ENCODE data around the gene C16orf74. TPM values are rescaled to one million over a fixed set of nuclear protein-coding genes. Genes with fewer than 3 reads are reported as not detected.

The C16orf74 gene
- total RNA-seq, 4 donors from 2014 or later = 0.52 to 1.9 (median 0.94) TPM; not detected in 1

DNA sequence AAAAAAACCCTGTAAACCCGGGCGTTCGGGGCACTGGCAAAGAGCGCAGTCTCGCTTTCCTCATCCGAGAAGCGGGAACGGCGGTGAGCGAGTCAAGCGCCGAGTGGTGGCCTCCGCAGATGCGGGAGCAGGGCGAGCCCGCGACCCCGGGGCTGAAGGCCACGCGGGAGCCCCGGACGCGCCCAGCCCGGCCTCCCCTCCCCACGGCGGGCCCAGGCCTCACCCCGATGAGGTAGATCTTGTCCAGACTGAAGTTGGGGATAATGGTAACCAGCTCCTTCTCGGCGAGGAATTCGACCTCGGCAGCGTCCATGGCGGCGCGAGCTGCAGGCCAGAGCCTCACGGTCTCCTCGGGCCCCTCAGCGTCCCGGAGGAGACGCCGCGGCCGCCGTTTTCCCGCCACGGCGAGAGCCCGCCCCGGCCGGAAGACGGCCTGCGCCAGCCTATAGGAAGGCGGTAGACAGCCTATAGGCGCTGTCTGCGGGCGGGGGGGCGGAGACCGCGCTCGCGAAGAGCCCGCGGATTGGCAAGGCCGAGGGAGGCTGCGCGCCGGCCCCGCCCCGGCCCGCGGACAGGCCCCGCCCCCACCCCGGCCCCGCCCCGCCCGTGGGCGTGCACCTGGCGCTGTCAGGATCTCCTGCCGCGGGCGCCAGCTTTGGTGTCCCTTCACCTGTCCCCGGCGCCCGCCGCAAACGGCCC is 62.2 kb downstream of the C16orf74 start, which contains the start of gene GINS2:
TSS of gene GINS2 (minus strand) at position 369 of the 699 bp plus-strand sequence. CDS start at position 313, 56 bp downstream.
- Histone ChIP-seq H3K36me3 (no peaks in the 10 kb centered on the region), H3K27me3 (peaks cover 15% of the 10 kb centered on the region), H3K27ac (peak within 1 kb of the TSS in 1 of 4 donors; percentile 46), H3K4me1 (peaks cover 0 to 21% (median 5%) of the 10 kb centered on the region in 3 donors), H3K9me3 (no peaks in the 10 kb centered on the region), H3K4me3 (peak within 1 kb of the TSS; percentile 48 to 75)
- WGBS, 2 donors (ENCODE audit: low coverage in 1 of 2) = no CpG with 5 or more reads among the region's 86 CpGs
- TF ChIP-seq POLR2AphosphoS5 (IDR thresholded peaks at IDR 0.05) (no peak), POLR2A (IDR thresholded peaks at IDR 0.05) (no peak), EP300 (IDR thresholded peaks at IDR 0.05) (no peak)
- TF ChIP-seq, protein P1, sequence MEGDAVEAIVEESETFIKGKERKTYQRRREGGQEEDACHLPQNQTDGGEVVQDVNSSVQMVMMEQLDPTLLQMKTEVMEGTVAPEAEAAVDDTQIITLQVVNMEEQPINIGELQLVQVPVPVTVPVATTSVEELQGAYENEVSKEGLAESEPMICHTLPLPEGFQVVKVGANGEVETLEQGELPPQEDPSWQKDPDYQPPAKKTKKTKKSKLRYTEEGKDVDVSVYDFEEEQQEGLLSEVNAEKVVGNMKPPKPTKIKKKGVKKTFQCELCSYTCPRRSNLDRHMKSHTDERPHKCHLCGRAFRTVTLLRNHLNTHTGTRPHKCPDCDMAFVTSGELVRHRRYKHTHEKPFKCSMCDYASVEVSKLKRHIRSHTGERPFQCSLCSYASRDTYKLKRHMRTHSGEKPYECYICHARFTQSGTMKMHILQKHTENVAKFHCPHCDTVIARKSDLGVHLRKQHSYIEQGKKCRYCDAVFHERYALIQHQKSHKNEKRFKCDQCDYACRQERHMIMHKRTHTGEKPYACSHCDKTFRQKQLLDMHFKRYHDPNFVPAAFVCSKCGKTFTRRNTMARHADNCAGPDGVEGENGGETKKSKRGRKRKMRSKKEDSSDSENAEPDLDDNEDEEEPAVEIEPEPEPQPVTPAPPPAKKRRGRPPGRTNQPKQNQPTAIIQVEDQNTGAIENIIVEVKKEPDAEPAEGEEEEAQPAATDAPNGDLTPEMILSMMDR (IDR thresholded peaks at IDR 0.05) = no peak
- ATAC-seq = peak; percentile 100

DNA sequence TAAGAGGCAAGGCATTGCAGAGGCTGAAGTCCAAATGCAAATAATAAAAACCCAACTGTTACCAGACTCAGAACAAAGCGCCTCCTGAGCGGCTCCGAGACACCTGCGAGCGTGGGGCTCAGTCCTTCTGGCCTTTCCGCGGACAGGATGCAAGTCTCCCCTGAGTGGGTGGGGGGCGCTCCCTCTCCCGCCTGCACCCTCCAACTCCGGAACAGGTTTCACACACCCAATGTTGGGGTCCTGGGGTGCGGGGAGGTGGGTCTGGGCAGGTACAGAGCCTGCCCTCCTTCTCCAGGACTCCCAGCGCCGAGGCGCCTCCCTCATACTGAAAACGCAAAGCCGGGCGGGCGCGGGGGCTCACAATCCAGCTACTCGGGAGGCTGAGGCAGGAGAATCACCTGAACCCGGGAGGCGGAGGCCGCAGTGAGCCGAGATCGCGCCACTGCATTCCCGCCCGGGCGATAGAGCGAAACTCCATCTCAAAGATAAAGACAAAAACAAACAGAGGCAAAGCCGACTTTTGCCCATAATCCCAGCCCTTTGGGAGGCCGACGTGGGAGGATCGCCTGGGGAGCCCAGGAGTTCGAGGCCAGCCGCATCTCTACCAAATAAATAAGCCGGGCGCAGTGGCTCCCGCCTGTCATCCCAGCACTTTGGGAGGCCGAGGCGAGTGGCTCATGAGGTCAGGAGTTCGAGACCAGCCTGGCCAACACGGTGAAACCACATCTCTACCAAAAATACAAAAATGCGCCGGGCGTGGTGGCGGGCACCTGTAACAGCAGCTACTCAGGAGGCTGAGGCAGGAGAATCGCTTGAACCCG is 63.0 kb downstream of the C16orf74 start:
- TF ChIP-seq EP300 (IDR thresholded peaks at IDR 0.05) (no peak), POLR2AphosphoS5 (IDR thresholded peaks at IDR 0.05) (no peak), POLR2A (IDR thresholded peaks at IDR 0.05) (no peak)
- TF ChIP-seq, protein P1 (IDR thresholded peaks at IDR 0.05) = no peak
- ATAC-seq = no peak
- no peaks in the 10 kb centered on the region for H3K36me3 ChIP-seq
- peaks cover 0 to 21% (median 5%) of the 10 kb centered on the region in 3 donors for H3K4me1 ChIP-seq
- H3K27ac ChIP-seq = no peak overlapping the region
- H3K4me3 ChIP-seq = peak overlapping the region in 1 of 2 donors; percentile 75
- 84 to 100% methylated on average over 3 to 22 of the region's 49 CpGs for WGBS, 2 donors (ENCODE audit: low coverage in 1 of 2)
- H3K9me3 ChIP-seq = no peaks in the 10 kb centered on the region
- H3K27me3 ChIP-seq = peaks cover 9% of the 10 kb centered on the region

DNA sequence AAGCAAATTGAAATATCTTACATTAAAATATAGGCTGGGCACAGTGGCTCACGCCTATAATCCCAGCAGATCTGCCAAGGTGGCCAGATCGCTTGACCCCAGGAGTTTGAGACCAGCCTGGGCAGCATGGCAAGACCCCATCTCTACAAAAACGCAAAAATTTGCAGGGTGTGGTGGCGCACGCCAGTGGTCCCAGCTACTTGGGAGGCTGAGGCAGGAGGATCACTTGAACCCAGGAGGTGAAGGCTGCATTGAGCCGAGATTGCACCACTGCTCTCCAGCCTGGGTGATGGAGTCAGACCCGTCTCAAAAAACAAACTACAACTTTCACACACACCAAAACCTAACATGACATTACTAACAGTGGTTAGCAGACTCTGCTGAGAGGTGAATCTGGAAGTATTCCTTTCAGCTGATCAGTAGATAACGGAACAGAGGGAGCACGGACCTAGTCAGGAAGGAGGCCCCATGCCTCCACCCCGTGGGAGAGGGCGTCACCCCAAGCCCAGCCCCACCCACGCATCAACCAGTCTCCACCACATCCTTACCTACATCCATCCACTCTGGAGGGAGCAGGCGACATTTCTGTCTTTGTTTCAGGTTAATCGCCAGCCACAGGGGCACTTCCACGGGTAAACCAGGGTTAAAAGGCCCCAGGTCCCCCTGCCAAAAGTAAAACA is 63.8 kb downstream of the C16orf74 start:
- Histone ChIP-seq H3K4me3 (no peak overlapping the region), H3K9me3 (no peaks in the 10 kb centered on the region), H3K27ac (no peak overlapping the region), H3K27me3 (peaks cover 9% of the 10 kb centered on the region), H3K36me3 (no peaks in the 10 kb centered on the region), H3K4me1 (peaks cover 0 to 21% (median 5%) of the 10 kb centered on the region in 3 donors)
- 76 to 78% methylated on average over 6 to 13 of the region's 15 CpGs for WGBS, 2 donors (ENCODE audit: low coverage in 1 of 2)
- ATAC-seq = no peak
- TF ChIP-seq EP300 (IDR thresholded peaks at IDR 0.05) (no peak), POLR2AphosphoS5 (IDR thresholded peaks at IDR 0.05) (no peak), POLR2A (IDR thresholded peaks at IDR 0.05) (no peak)
- TF ChIP-seq, protein P1 (IDR thresholded peaks at IDR 0.05) = no peak

DNA sequence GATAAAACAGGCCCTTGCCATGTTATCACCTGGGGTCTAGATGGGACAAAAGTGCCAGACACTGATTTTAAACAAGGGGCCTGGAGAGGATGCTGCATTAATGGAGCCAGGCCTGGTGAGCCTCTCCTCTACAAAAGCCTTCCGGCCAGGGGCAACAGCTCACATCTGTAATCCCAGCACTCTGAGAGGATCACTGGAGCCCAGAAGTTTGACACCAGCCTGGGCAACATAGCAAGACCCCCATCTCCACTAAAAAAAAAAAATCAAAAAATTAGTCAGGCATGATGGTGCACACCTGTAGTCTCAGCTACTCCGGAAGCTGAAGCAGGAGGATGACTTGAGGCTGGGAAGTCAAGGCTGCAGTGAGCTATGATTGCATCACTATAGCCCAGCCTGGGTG is 65.6 kb downstream of the C16orf74 start:
- H3K4me1 ChIP-seq = peaks cover 0 to 21% (median 5%) of the 10 kb centered on the region in 3 donors
- no peak overlapping the region for H3K4me3 ChIP-seq
- WGBS, 2 donors (ENCODE audit: low coverage in 1 of 2) = 83 to 100% methylated on average over 1 to 2 of the region's 2 CpGs
- no peak overlapping the region for H3K27ac ChIP-seq
- no peak for ATAC-seq
- H3K9me3 ChIP-seq = no peaks in the 10 kb centered on the region
- peaks cover 7% of the 10 kb centered on the region for H3K27me3 ChIP-seq
- H3K36me3 ChIP-seq = no peaks in the 10 kb centered on the region
- TF ChIP-seq POLR2AphosphoS5 (IDR thresholded peaks at IDR 0.05) (no peak), POLR2A (IDR thresholded peaks at IDR 0.05) (no peak), EP300 (IDR thresholded peaks at IDR 0.05) (no peak)
- TF ChIP-seq, protein P1 (IDR thresholded peaks at IDR 0.05) = no peak

Data from gastroesophageal sphincter (tissue), 4 donors.